ENCODE measurements around the gene KRTAP10-7.
A peak's percentile ranks its signal among the peaks of the same experiment; 100 is the strongest.
"Not testable (repeated sequence)": the region's sequence is repeated elsewhere in the genome, so short reads cannot be mapped to it uniquely, and the experiment has no call there.

Gene KRTAP10-7

GRCh38 chr21:44612669-44613229 is 12.4 kb downstream of the KRTAP10-7 start:
- no peak for DNase-seq

GRCh38 chr21:44613386-44614155 is 13.2 kb downstream of the KRTAP10-7 start:
- DNase-seq: no peak

- DNase-seq: no peak
Measured at GRCh38 chr21:44614161-44614631, 13.8 kb downstream of the KRTAP10-7 start.

DNA sequence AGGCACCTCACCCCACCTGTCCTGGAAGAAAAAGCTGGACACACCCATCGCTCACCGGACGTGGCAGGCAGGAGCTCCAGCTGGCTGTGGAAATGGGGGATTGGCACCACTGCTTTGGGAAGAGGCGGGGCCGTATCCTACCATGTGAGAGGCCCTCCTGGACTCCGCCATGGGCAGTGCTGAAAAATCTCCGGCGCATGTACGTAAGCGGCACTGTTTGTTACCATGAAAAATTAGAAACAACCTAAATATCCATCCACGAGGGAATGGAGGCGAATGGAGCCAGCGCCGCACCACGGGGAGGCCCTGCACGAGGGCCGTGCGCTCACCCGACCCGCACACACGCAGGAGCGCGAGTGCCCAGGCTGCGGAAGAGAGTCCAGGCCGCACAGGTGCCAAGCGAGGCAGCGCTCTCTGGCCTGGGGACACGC is 14.6 kb downstream of the KRTAP10-7 start:
- no peak for DNase-seq

GRCh38 chr21:44615466-44615865 is 15.1 kb downstream of the KRTAP10-7 start:
- DNase-seq: no peak

GRCh38 chr21:44615911-44616590 is 15.7 kb downstream of the KRTAP10-7 start:
- DNase-seq: no peak

GRCh38 chr21:44616591-44616926 is 16.2 kb downstream of the KRTAP10-7 start:
- no peak for DNase-seq

DNA sequence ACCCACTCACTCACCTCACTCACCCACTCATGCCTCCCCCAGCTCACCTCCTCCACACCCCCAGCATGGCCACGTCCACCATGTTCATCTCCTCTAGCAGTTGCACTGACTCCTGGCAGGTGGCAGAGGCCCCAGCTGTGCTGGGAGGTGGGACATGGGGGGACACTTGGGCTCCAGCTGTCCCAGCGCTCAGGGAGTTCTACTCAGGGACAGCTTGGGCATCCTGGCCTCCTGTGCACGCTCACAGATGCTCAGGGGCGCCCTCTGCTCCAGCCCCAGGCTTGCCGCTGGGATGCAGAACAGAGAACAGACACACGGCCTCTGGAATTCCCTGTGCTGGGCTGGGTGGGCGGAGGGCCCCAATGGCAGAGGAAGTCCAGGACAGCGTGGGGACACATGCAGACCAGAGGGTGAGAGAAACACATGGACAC is 16.7 kb downstream of the KRTAP10-7 start:
- no peak for DNase-seq

- no peak for DNase-seq
Measured at GRCh38 chr21:44618504-44618903, 18.1 kb downstream of the KRTAP10-7 start.

GRCh38 chr21:44618909-44619308 is 18.5 kb downstream of the KRTAP10-7 start:
- DNase-seq: peak; percentile 50

DNA sequence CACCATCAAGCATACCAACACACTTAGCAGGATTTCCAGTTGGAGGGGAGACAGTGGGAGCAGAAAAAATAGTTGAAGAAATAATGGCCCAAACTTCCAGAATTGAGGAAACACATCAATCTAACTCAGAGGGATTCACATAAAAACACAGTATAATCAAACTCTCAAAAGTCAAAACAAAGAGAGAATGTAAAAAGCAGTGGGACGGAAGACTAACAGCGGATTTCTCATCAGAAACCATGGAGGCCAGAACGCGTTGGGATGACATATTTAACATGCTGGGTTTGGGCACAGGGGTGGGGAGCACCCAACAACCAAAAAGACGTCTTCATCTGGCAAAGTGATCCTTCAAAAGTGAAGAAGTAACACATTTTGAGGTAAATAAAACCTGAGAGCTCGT is 19.5 kb downstream of the KRTAP10-7 start:
- no peak for DNase-seq

- DNase-seq: no peak
Measured at GRCh38 chr21:44623575-44623974, 23.2 kb downstream of the KRTAP10-7 start.

- DNase-seq: no peak
Measured at GRCh38 chr21:44625756-44626155, 25.4 kb downstream of the KRTAP10-7 start.

DNA sequence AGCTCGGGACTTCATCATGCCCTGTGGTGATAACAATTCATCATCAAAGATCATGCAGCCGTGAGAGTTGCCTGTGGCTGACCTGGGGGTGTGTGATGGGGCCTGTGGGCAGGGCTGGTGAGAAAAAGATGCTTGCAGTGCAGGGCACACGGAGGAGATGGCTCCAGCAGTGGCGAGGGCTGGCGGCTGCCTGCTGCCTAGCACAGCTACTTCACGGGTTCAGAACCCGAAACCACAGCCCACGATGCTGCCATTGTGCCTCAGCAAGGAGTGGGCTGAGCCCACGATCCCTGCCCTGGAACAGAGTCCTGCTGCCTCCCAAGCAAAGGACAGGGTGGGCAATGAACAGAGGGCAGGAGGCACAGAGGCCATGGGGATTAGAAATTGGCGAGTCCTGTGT is 25.9 kb downstream of the KRTAP10-7 start:
- no peak for DNase-seq

DNA sequence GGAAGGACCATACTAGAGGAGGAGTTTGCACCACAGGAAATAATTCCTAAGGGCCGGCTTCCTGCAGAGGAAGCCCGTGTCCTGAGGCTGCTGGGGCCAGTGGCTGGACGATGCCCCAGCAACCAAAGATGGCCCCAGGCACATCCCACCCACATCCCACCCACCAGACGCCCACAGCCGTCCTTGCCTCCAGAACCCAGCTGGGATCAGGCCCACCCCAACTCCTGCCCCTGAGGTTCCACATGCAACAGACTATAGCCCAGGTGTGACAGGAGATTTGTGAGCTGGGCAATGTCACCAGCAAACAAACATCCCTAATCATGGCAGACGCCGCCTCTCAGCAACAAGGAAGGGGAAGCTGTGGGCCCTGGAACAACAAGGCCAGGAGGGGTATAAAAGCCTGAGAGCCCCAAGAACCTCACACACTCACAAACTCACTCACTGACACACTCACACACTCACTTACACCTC is 26.3 kb downstream of the KRTAP10-7 start, which contains the start of gene KRTAP10-9:
KRTAP10-9 (plus strand) TSS at position 421 of the 471 bp plus-strand sequence. CDS start 79 bp downstream, outside the sequence.
- no peak for DNase-seq

GRCh38 chr21:44627181-44627822 is 26.9 kb downstream of the KRTAP10-7 start:
- DNase-seq: not testable (repeated sequence)

DNA sequence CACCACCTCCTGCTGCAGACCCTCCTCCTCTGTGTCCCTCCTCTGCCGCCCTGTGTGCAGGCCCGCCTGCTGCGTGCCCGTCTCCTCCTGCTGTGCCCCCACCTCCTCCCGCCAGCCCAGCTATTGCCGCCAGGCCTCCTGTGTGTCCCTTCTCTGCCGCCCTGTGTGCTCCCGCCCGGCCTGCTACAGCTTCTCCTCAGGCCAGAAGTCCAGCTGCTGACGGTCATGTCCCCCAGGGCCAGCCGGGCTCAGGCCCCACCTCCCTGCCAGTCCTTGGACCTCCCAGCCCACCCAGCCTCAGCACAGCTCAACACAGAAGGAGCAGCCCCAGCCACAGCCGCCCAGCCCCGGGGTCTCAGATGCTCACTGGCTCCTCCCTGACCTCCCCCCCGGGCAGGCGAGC is 27.4 kb downstream of the KRTAP10-7 start:
- not testable (repeated sequence) for DNase-seq

DNA sequence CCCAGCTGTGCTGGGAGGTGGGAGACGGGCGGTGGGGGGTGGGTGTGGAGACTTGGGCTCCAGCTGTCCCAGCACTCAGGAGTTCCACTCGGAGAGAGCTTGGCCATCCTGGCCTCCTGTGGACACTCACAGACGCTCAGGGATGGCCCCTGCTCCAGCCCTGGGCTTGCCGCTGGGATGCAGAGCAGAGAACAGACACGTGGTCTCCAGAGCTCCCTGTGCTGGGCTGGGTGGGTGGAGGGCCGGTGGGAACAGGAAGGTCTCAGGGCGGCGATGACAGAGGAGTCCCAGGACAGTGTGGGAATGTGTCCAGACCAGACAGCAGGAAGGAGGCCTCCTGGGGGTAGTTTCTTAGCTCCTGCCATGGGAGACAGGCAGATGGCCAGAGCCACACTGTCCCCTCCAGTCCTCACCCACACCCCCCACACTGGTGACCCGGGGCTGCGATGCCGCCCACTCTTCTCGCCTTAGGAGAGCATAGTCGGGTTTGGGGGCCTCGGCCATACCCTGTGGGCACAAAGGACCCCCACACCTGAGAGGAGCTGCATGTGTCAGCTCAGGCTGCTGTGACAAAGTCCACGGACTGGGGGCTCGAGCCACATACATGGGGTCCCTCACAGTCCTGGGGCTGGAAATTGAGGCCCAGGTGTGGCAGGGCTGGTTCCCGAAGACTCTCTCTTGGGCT is 28.5 kb downstream of the KRTAP10-7 start:
- no peak for DNase-seq

DNA sequence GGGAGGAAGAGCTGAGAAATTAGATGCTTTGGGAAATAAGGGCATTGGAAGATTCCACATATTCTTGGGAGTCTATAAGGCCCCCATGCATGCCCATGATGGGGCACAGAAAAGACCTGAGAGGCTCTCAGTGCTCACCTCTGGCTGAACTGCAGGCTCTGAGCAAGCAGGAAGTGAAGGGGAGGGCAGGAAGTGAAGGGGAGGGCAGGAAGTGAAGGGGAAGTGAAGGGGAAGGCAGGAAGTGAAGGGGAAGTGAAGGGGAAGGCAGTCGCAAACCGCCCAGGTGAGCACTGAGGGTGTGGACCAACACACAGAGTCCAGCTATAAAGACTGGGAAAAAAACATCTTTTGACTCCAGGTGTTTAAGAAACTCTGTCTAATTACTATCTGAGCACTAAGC is 30.0 kb downstream of the KRTAP10-7 start:
- no peak for DNase-seq

GRCh38 chr21:44632067-44632466 is 31.7 kb downstream of the KRTAP10-7 start:
- DNase-seq: no peak

- no peak for DNase-seq
Measured at GRCh38 chr21:44636209-44637017, 36.0 kb downstream of the KRTAP10-7 start.

Data from NK-92 treated with Interleukin-12 subunit alpha and Interleukin-12 subunit beta, amount 100 ng/mL, for 24 hours (cell line).